DOHH2 (cell line): ENCODE results near the gene EDEM1.

Experiments
- H3F3A ChIP-seq: fragments of 200-600 bp; sonication (generic), shearing (Covaris generic); 2 replicates; pipeline ENCODE4 v1.6.0; 2016; ENCODE audit warnings: antibody characterized with exemption, mild to moderate bottlenecking; ENCODE audit not compliant: control insufficient read depth, insufficient read depth
- H3K27ac ChIP-seq: fragments of 200-600 bp; sonication (generic); 2 replicates; pipeline ENCODE4 v1.5.1; 2014; ENCODE audit warnings: low read depth, mild to moderate bottlenecking, low read length, moderate library complexity
- H3K27me3 ChIP-seq: fragments of 200-600 bp; sonication (generic); 2 replicates; pipeline ENCODE4 v1.6.1; 2014; ENCODE audit warnings: mild to moderate bottlenecking, low read length, mixed read lengths; ENCODE audit not compliant: control insufficient read depth
- H3K36me3 ChIP-seq: fragments of 200-600 bp; sonication (generic); 2 replicates; pipeline ENCODE4 v1.6.1; 2014; ENCODE audit warnings: mild to moderate bottlenecking, low read length, moderate library complexity, mixed read lengths; ENCODE audit not compliant: control insufficient read depth
- H3K4me1 ChIP-seq: fragments of 200-600 bp; sonication (generic); 2 replicates; pipeline ENCODE4 v1.6.1; 2014; ENCODE audit warnings: mild to moderate bottlenecking, low read length, mixed read lengths; ENCODE audit not compliant: control insufficient read depth
- H3K4me2 ChIP-seq: fragments of 200-600 bp; sonication (generic); 2 replicates; pipeline ENCODE4 v1.6.0; 2014; ENCODE audit warnings: mild to moderate bottlenecking, low read length, moderate library complexity
- H3K4me3 ChIP-seq: fragments of 200-600 bp; sonication (generic); 2 replicates; pipeline ENCODE4 v1.5.1; 2014; ENCODE audit warnings: mild to moderate bottlenecking, low read length, mixed read lengths
- H3K79me2 ChIP-seq: fragments of 200-600 bp; sonication (generic); 2 replicates; pipeline ENCODE4 v1.6.1; 2014; ENCODE audit warnings: mild to moderate bottlenecking, low read length, mixed read lengths; ENCODE audit not compliant: control insufficient read depth
- H3K9me2 ChIP-seq: fragments of 200-600 bp; sonication (generic); replicated peaks from 2 replicates; pipeline ENCODE4 v1.6.1; 2014; ENCODE audit warnings: mild to moderate bottlenecking, low read length, mixed read lengths; ENCODE audit not compliant: control insufficient read depth
- H3K9me3 ChIP-seq: fragments of 200-600 bp; sonication (generic); 2 replicates; pipeline ENCODE4 v1.6.1; 2014; ENCODE audit warnings: antibody characterized with exemption, low read length, mixed read lengths; ENCODE audit not compliant: control insufficient read depth, insufficient read depth
- H4K20me1 ChIP-seq: fragments of 200-600 bp; sonication (generic); 2 replicates; pipeline ENCODE4 v1.6.0; 2014; ENCODE audit warnings: low read depth, mild to moderate bottlenecking, antibody characterized with exemption, low read length, moderate library complexity; ENCODE audit not compliant: control insufficient read depth, insufficient read depth
- CTCF ChIP-seq: fragments of 200-600 bp; sonication (generic); IDR thresholded peaks from one replicate; pipeline ENCODE4 v1.5.1; 2014; ENCODE audit warnings: antibody characterized with exemption, mild to moderate bottlenecking, low read depth, low read length; ENCODE audit not compliant: poor library complexity, severe bottlenecking
- EZH2phosphoT487 ChIP-seq: fragments of 200-600 bp; sonication (generic); IDR thresholded peaks from 2 replicates; pipeline ENCODE4 v1.6.1; 2017; ENCODE audit warnings: borderline replicate concordance, mild to moderate bottlenecking, antibody characterized with exemption, low read length, moderate library complexity, mixed read lengths

Gene EDEM1

GRCh38 chr3:5258526-5258925 is 71.0 kb downstream of the EDEM1 start:
- no peak overlapping the region for H3K4me3 ChIP-seq
- H3F3A ChIP-seq: no peaks in the 10 kb centered on the region
- no peak overlapping the region for H3K4me2 ChIP-seq

DNA sequence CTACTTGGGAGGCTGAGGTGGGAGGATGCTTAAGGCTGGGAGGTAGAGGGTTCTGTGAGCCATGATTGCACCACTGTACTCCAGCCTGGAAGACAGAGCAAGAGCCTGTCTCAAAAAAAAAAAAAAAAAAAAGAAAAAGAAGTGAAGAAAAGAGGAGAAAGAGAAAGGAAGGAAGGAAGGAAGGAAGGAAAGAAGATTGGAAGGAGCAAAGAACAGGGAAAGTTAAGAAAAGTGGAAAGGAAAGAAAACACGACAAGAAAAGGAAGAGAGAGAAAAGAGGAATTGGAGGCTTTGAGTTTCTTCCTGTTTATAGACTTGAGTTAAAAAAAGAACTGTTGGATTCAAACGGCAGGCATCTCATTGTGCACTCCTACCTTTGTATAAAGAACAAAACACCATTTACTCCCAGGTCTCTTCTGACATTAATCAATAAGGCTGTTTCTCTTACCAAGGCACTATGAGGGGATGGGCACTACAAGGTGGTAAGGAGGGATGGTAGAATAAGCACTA is 73.5 kb downstream of the EDEM1 start:
- H3K4me1 ChIP-seq: peaks cover 21% of the 10 kb centered on the region
- H3K79me2 ChIP-seq: no peaks in the 10 kb centered on the region
- H3K36me3 ChIP-seq: no peaks in the 10 kb centered on the region
- no peaks in the 10 kb centered on the region for H3K9me3 ChIP-seq
- peak overlapping the region; percentile 60 for H3K27ac ChIP-seq
- no peaks in the 10 kb centered on the region for H3K9me2 ChIP-seq
- H3K4me3 ChIP-seq: peak overlapping the region; percentile 60
- H4K20me1 ChIP-seq: no peaks in the 10 kb centered on the region
- TF ChIP-seq CTCF (no peak), EZH2phosphoT487 (no peak)
- no peaks in the 10 kb centered on the region for H3K27me3 ChIP-seq
- H3K4me2 ChIP-seq: peak overlapping the region; percentile 84
- no peaks in the 10 kb centered on the region for H3F3A ChIP-seq

More at GRCh38 chr3:5258526-5258925, 71.0 kb downstream of the EDEM1 start:
- peaks cover 21% of the 10 kb centered on the region for H3K4me1 ChIP-seq
- H3K9me2 ChIP-seq: no peaks in the 10 kb centered on the region
- TF ChIP-seq CTCF: no peak
- TF ChIP-seq EZH2phosphoT487: no peak
- H3K9me3 ChIP-seq: no peaks in the 10 kb centered on the region
- peaks cover 2% of the 10 kb centered on the region; the same call in 1 of the 2 replicates for H3K27me3 ChIP-seq
- no peaks in the 10 kb centered on the region for H4K20me1 ChIP-seq
- H3K36me3 ChIP-seq: no peaks in the 10 kb centered on the region
- no peaks in the 10 kb centered on the region for H3K79me2 ChIP-seq
- no peak overlapping the region for H3K27ac ChIP-seq

DNA sequence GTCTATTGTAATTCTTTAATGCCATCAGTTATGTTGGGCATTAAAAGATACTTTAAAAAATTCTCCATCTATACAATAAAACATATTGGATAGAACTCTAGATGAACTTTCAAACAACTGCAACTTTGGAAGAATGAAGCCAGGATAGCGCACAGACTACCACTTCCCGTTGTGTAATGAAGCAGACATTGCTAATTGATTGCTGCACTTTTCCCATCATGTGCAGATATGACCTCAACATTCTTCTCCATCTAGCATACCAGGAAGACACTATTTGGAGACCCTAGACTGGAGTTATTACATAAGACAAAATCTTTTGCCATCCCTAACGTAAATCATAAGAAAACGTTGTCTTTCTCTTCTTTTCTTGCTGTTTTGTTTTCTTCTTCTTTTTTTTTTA is 75.0 kb downstream of the EDEM1 start:
- Histone ChIP-seq H3K4me1 (peaks cover 21% of the 10 kb centered on the region), H3K4me3 (no peak overlapping the region), H3K9me3 (no peaks in the 10 kb centered on the region), H3K4me2 (no peak overlapping the region), H4K20me1 (no peaks in the 10 kb centered on the region), H3K36me3 (no peaks in the 10 kb centered on the region), H3F3A (no peaks in the 10 kb centered on the region), H3K27ac (no peak overlapping the region), H3K27me3 (no peaks in the 10 kb centered on the region), H3K9me2 (no peaks in the 10 kb centered on the region), H3K79me2 (no peaks in the 10 kb centered on the region)
- TF ChIP-seq CTCF (no peak), EZH2phosphoT487 (no peak)
